ENCODE measurements around the gene TNFSF15.
"Not testable (repeated sequence)": the region's sequence is repeated elsewhere in the genome, so short reads cannot be mapped to it uniquely, and the experiment has no call there.

The TNFSF15 gene

GRCh38 chr9:114745879-114746550 lies 59.8 kb downstream of the TNFSF15 start:
- no peak for DNase-seq

- no peak for DNase-seq
Observed at GRCh38 chr9:114745108-114745848, 60.6 kb downstream of the TNFSF15 start.

DNA sequence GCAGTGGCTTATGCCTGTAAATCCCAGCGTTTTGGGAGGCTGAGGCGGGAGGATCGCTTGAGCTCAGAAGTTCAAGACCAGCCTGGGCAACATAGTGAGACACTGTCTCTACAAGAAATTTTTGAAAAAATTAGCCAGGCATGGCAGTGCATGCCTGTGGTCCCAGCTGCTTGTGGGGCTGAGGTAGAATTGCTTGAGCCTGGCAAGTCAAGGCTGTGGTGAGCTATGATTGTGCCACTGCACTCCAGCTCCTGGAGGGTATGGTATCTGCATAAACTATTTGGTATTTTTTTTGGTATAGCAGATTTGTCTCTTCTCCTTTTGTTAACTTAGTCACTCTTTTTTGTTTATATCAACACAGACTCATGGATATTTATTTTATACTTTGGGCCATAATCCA lies 62.4 kb downstream of the TNFSF15 start:
- no peak for DNase-seq

GRCh38 chr9:114742947-114743346 lies 62.9 kb downstream of the TNFSF15 start:
- DNase-seq: no peak

DNA sequence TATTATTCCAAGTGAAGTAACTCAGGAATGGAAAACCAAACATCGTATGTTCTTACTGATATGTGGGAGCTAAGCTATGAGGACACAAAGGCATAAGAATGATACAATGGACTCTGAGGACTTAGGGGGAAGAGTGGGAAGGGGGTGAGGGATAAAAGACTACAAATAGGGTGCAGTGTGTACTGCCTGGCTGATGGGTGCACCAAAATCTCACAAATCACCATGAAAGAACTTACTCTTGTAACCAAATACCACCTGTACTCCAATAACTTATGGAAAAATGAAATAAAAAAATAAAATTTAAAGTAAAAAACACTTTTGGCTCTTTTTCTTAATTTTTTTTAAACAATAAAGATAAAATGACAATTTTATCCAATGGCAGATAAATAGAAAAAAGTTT lies 64.3 kb downstream of the TNFSF15 start:
- DNase-seq: not testable (repeated sequence)

- peak; percentile 71 for DNase-seq
Observed at GRCh38 chr9:114738581-114739316, 67.1 kb downstream of the TNFSF15 start.

GRCh38 chr9:114737847-114738246 lies 68.0 kb downstream of the TNFSF15 start:
- DNase-seq: no peak

GRCh38 chr9:114737118-114737517 lies 68.7 kb downstream of the TNFSF15 start:
- DNase-seq: peak; percentile 39

DNA sequence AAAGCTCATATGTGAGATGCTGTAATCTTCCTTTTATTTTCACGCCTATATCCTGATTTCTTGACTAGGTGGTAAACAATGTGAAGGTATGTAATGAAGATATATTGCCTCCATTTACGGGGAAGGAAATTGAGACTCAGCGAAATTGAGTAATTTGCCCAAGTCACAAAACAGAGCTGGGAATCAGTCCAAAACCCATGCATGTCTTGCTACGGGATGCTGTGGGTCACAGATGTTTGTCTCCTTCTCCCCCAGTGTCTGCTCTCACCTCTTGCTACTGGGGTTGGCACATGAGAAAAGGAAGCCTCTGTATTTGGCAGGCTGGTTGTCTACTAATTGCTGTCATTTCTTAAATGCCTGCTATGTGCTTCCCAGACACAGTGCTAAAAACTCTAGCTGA lies 70.1 kb downstream of the TNFSF15 start:
- DNase-seq: no peak

DNA sequence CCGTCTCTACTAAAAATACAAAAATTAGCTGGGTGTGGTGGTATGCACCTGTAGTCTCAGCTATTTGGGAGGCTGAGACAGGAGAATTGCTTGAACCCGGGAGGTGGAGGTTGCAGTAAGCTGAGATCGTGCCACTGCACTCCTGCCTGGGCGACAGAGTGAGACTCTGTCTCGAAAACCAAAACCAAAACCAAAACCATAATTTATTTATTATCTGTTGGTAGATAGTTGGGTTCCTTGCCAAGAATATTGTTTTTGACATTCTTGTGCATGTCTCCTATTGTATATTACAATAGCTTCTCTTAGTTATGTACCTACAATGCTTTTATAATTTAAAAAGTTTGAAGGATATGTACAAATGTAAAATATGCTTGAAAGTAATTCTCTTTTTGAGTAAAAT lies 70.7 kb downstream of the TNFSF15 start:
- peak; percentile 11 for DNase-seq
